H1 (cell line): Measurements from ENCODE around the gene SND1. TPM values are rescaled to one million over a fixed set of nuclear protein-coding genes. Genes with fewer than 3 reads are reported as not detected.

Experiments
- CTCF ChIA-PET: fragments of 300-600 bp; sonication (Branson Sonifier 250); formaldehyde crosslinking; loops from one replicate; lab custom pipeline; 2021; ENCODE audit not compliant: partially characterized antibody; lab: Charles Lee
- POLR2A ChIA-PET: fragments of 300-600 bp; sonication (Branson Sonifier 250); formaldehyde crosslinking; loops from one replicate; lab custom pipeline; 2021; ENCODE audit warnings: inconsistent platforms; ENCODE audit not compliant: partially characterized antibody; lab: Charles Lee
- DNase-seq, 2 experiments: peaks; one replicate each; pipeline versions ENCODE4 v3.0.0 to v3.0.0-alpha.2; 2010 to 2022; ENCODE audit warnings: low spot score in 2 of 2, low read depth in 1 of 2, mixed read lengths in 1 of 2
- FAIRE-seq: peaks from 2 replicates; lab custom pipeline; 2011; peaks lifted over from hg19 to GRCh38; lab: Jason Lieb, UNC
- H2AFZ ChIP-seq: 2 replicates; pipeline ENCODE4 v1.8.1; 2012; ENCODE audit warnings: low read length, inconsistent platforms
- H2AK5ac ChIP-seq: 2 replicates; pipeline ENCODE4 v1.6.1; 2013; ENCODE audit warnings: low read depth, low read length
- H2BK120ac ChIP-seq: replicated peaks from 2 replicates; pipeline ENCODE3; 2013; ENCODE audit warnings: low read depth, low read length, inconsistent platforms
- H2BK12ac ChIP-seq: 2 replicates; pipeline ENCODE4 v1.6.1; 2013; ENCODE audit warnings: low read depth, low read length
- H2BK15ac ChIP-seq: 2 replicates; pipeline ENCODE4 v1.6.1; 2013; ENCODE audit warnings: low read length
- H2BK20ac ChIP-seq: 2 replicates; pipeline ENCODE4 v1.6.1; 2013; ENCODE audit warnings: low read length
- H2BK5ac ChIP-seq: 2 replicates; pipeline ENCODE4 v1.6.1; 2013; ENCODE audit warnings: low read depth, low read length
- H3K14ac ChIP-seq: 2 replicates; pipeline ENCODE4 v1.6.1; 2013; ENCODE audit warnings: inconsistent platforms; ENCODE audit not compliant: insufficient read length
- H3K18ac ChIP-seq: 2 replicates; pipeline ENCODE4 v1.6.1; 2013; ENCODE audit warnings: low read length; ENCODE audit errors: extremely low read depth
- H3K23ac ChIP-seq: 2 replicates; pipeline ENCODE4 v1.6.1; 2013; ENCODE audit warnings: inconsistent platforms; ENCODE audit not compliant: insufficient read length
- H3K23me2 ChIP-seq: 2 replicates; pipeline ENCODE4 v1.6.1; 2013; ENCODE audit warnings: low read depth, low read length
- H3K27ac ChIP-seq: 2 replicates; pipeline ENCODE4 v1.6.1; 2011; ENCODE audit warnings: low read depth, low read length, inconsistent platforms
- H3K27me3 ChIP-seq, 4 experiments: replicated peaks in 1 of 4; 1 replicate in 1 of 4; 2 replicates in 3 of 4; pipeline versions ENCODE4 v1.6.1 to v1.8.1; 2011 to 2013; ENCODE audit warnings: low read length in 3 of 4, mild to moderate bottlenecking in 3 of 4, inconsistent platforms in 2 of 4, mixed read lengths in 2 of 4, moderate library complexity in 1 of 4; ENCODE audit not compliant: control insufficient read depth in 3 of 4, insufficient read depth in 3 of 4; ENCODE audit errors: extremely low read depth in 1 of 4
- H3K36me3 ChIP-seq, 4 experiments: 2 replicates each; pipeline versions ENCODE4 v1.6.1 to v1.8.1; 2011 to 2013; ENCODE audit warnings: mild to moderate bottlenecking in 4 of 4, low read length in 3 of 4, moderate library complexity in 2 of 4, control low read depth in 1 of 4, inconsistent platforms in 1 of 4; ENCODE audit not compliant: insufficient read depth in 4 of 4, control insufficient read depth in 2 of 4
- H3K4ac ChIP-seq: replicated peaks from 2 replicates; pipeline ENCODE3; 2013; ENCODE audit warnings: low read length, low read depth, mixed read lengths, inconsistent platforms; ENCODE audit not compliant: insufficient read length
- H3K4me1 ChIP-seq, 4 experiments: replicated peaks in 1 of 4; 1 replicate in 1 of 4; 2 replicates in 3 of 4; pipeline versions ENCODE4 v1.6.1 to v1.8.1; 2011 to 2013; ENCODE audit warnings: low read length in 3 of 4, inconsistent platforms in 2 of 4, mixed read lengths in 1 of 4; ENCODE audit not compliant: insufficient read depth in 4 of 4, control insufficient read depth in 3 of 4
- H3K4me2 ChIP-seq, 2 experiments: 2 replicates each; pipeline versions ENCODE4 v1.6.1 to v1.8.1; 2011 to 2013; ENCODE audit warnings: low read depth in 2 of 2, low read length in 2 of 2, control low read depth in 1 of 2, inconsistent platforms in 1 of 2, mild to moderate bottlenecking in 1 of 2; ENCODE audit not compliant: insufficient read depth in 1 of 2
- H3K4me3 ChIP-seq, 4 experiments: fragments of 200-600, 300-600 bp in 1 of 4; sonication (generic), shearing (Covaris generic), sonication (Bioruptor Twin) in 1 of 4; 2 replicates each; pipeline versions ENCODE4 v1.5.1 to v1.8.1; 2011 to 2016; ENCODE audit warnings: low read length in 4 of 4, low read depth in 3 of 4, control low read depth in 2 of 4, inconsistent platforms in 2 of 4, mild to moderate bottlenecking in 2 of 4, mixed read lengths in 1 of 4, moderate library complexity in 1 of 4; ENCODE audit not compliant: insufficient read depth in 2 of 4; ENCODE audit errors: extremely low read depth in 1 of 4
- H3K56ac ChIP-seq: replicated peaks from 2 replicates; pipeline ENCODE3; 2013; ENCODE audit warnings: low read depth, mild to moderate bottlenecking, mixed read lengths, low read length, inconsistent platforms; ENCODE audit not compliant: insufficient read length
- H3K79me1 ChIP-seq: 2 replicates; pipeline ENCODE4 v1.6.1; 2013; ENCODE audit warnings: low read depth, low read length, control low read depth
- H3K79me2 ChIP-seq, 2 experiments: 2 replicates each; pipeline versions ENCODE4 v1.6.1 to v1.8.1; 2012 to 2013; ENCODE audit warnings: low read length in 2 of 2, mild to moderate bottlenecking in 2 of 2, inconsistent platforms in 1 of 2; ENCODE audit not compliant: insufficient read depth in 2 of 2, control insufficient read depth in 1 of 2
- H3K9ac ChIP-seq, 4 experiments: replicated peaks in 1 of 4; 1 replicate in 1 of 4; 2 replicates in 3 of 4; pipeline versions ENCODE4 v1.6.1 to v1.8.1; 2011 to 2013; ENCODE audit warnings: low read depth in 3 of 4, low read length in 3 of 4, control low read depth in 2 of 4, mild to moderate bottlenecking in 2 of 4, moderate library complexity in 2 of 4, inconsistent platforms in 1 of 4; ENCODE audit errors: extremely low read depth in 1 of 4
- H3K9me3 ChIP-seq, 2 experiments: 2 replicates each; pipeline versions ENCODE4 v1.6.1 to v1.8.1; 2012 to 2013; ENCODE audit warnings: mild to moderate bottlenecking in 2 of 2, moderate library complexity in 2 of 2, control low read depth in 1 of 2, inconsistent platforms in 1 of 2, low read depth in 1 of 2, low read length in 1 of 2, mixed read lengths in 1 of 2; ENCODE audit not compliant: insufficient read depth in 2 of 2
- H4K20me1 ChIP-seq, 2 experiments: replicated peaks in 1 of 2; 2 replicates each; pipeline versions ENCODE3 to v1.8.1; 2011 to 2013; ENCODE audit warnings: inconsistent platforms in 2 of 2, low read length in 2 of 2, mild to moderate bottlenecking in 1 of 2; ENCODE audit not compliant: insufficient read depth in 2 of 2, control insufficient read depth in 1 of 2
- H4K5ac ChIP-seq: 2 replicates; pipeline ENCODE4 v1.6.1; 2013; ENCODE audit warnings: low read length, low read depth, mixed read lengths, inconsistent platforms; ENCODE audit not compliant: insufficient read length
- H4K8ac ChIP-seq: 2 replicates; pipeline ENCODE4 v1.8.0; 2013; ENCODE audit warnings: mild to moderate bottlenecking, moderate library complexity, low read length, inconsistent platforms; ENCODE audit not compliant: insufficient read depth; ENCODE audit errors: extremely low read depth
- H4K91ac ChIP-seq: replicated peaks from 2 replicates; pipeline ENCODE3; 2013; ENCODE audit warnings: low read length, mixed read lengths, inconsistent platforms; ENCODE audit not compliant: insufficient read length
- MAFK ChIP-seq: IDR thresholded peaks from 2 replicates; pipeline ENCODE4 v1.6.1; 2012; ENCODE audit warnings: low read depth, mild to moderate bottlenecking, improper control_type of control experiment, low read length
- SUZ12 ChIP-seq: fragments of 200-600 bp; sonication (generic); IDR thresholded peaks from 2 replicates; pipeline ENCODE4 v1.6.1; 2012; ENCODE audit warnings: mild to moderate bottlenecking, inconsistent platforms, low read length, moderate library complexity, mixed read lengths
- WGBS, 2 experiments: shearing (Covaris generic) in 1 of 2; methylation state at CpG; one replicate each; pipeline versions ENCODE4 v1.1.6 to v1.1.7; 2013 to 2015; ENCODE audit warnings: low lambda C conversion rate in 2 of 2, mixed read lengths in 2 of 2, inconsistent platforms in 1 of 2, low coverage in 1 of 2, missing lambda C conversion rate in 1 of 2; ENCODE audit not compliant: insufficient replicate concordance in 2 of 2, insufficient coverage in 1 of 2, insufficient read length in 1 of 2; ENCODE audit errors: extremely low coverage in 1 of 2, missing lambda C conversion rate in 1 of 2; 5-methylcytosine and 5-hydroxymethylcytosine counted together
- polyA plus RNA-seq, 7 experiments: library from polyadenylated mRNA; depleted of rRNA in 3 of 7; stranded (reverse) in 5 of 7; unstranded in 2 of 7; fragments of >200 nt in 5 of 7; fragments of 200-250 nt in 2 of 7; gene quantifications; 1 replicate in 5 of 7; 2 replicates in 1 of 7; 4 replicates in 1 of 7; pipeline versions ENCODE4 v1.2.1 to v1.2.3, GENCODE V29; 2011 to 2013; ENCODE audit warnings: missing spikeins in 2 of 7, mixed read lengths in 2 of 7
- total RNA-seq: library from RNA; stranded (reverse); fragmentation: NEBNext Ultra II Directional; extraction: Animal tissue kit (Norgen Biotek cat#: 25700); gene quantifications from 2 replicates; pipeline ENCODE4 v1.2.1, GENCODE V29; 2021
- TF ChIP-seq, protein P1 (sequence below): IDR thresholded peaks from 2 replicates; pipeline ENCODE4 v1.6.1; 2011; ENCODE audit warnings: low read length, improper control_type of control experiment
- TF ChIP-seq, protein P2 (sequence below): IDR thresholded peaks from 2 replicates; pipeline ENCODE4 v1.6.1; 2012; ENCODE audit warnings: low read length, inconsistent platforms

Gene SND1
- total and polyA plus RNA-seq, 2 of the 8 experiments (the other 6 are each of a cell fraction or from before 2014, with no cell fraction given) = 122 to 290 TPM

- Histone ChIP-seq H3K14ac (no peak overlapping the region), H3K4ac (no peak overlapping the region), H3K23me2 (no peaks in the 10 kb centered on the region), H3K4me3 (no peak overlapping the region), H3K27ac (no peak overlapping the region), H3K23ac (no peak overlapping the region), H3K27me3 (no peaks in the 10 kb centered on the region), H2BK120ac (no peak overlapping the region), H2BK20ac (no peak overlapping the region), H2BK12ac (no peak overlapping the region), H3K36me3 (peaks cover 0 to 32% (median 13%) of the 10 kb centered on the region in 4 experiments; a peak in 5 of 8 replicates), H3K9me3 (no peaks in the 10 kb centered on the region), H3K4me1 (no peaks in the 10 kb centered on the region), H2AK5ac (no peak overlapping the region), H4K8ac (no peak overlapping the region), H3K56ac (no peak overlapping the region), H3K79me1 (peaks cover 2% of the 10 kb centered on the region; the same call in 1 of the 2 replicates), H3K79me2 (peaks cover 6 to 55% of the 10 kb centered on the region in 2 experiments), H3K4me2 (no peak overlapping the region), H2BK15ac (no peak overlapping the region), H4K20me1 (peaks cover 4 to 10% of the 10 kb centered on the region in 2 experiments), H2AFZ (no peak overlapping the region), H3K9ac (no peak overlapping the region), H4K91ac (no peak overlapping the region), H4K5ac (no peak overlapping the region), H2BK5ac (no peak overlapping the region), H3K18ac (no peak overlapping the region)
- no peak for DNase-seq
- WGBS, 2 experiments = 91% methylated on average over 6 of the region's 6 CpGs; no CpG with 5 or more reads in 1 of the 2 experiments
- TF ChIP-seq MAFK (no peak), SUZ12 (no peak)
- TF ChIP-seq, protein P1, sequence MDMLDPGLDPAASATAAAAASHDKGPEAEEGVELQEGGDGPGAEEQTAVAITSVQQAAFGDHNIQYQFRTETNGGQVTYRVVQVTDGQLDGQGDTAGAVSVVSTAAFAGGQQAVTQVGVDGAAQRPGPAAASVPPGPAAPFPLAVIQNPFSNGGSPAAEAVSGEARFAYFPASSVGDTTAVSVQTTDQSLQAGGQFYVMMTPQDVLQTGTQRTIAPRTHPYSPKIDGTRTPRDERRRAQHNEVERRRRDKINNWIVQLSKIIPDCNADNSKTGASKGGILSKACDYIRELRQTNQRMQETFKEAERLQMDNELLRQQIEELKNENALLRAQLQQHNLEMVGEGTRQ = no peak
- TF ChIP-seq, protein P2, sequence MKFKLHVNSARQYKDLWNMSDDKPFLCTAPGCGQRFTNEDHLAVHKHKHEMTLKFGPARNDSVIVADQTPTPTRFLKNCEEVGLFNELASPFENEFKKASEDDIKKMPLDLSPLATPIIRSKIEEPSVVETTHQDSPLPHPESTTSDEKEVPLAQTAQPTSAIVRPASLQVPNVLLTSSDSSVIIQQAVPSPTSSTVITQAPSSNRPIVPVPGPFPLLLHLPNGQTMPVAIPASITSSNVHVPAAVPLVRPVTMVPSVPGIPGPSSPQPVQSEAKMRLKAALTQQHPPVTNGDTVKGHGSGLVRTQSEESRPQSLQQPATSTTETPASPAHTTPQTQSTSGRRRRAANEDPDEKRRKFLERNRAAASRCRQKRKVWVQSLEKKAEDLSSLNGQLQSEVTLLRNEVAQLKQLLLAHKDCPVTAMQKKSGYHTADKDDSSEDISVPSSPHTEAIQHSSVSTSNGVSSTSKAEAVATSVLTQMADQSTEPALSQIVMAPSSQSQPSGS = no peak
- POLR2A ChIA-PET = interaction anchor here (0.7 to 1.7 kb wide), 2 partner anchors 9 to 267 kb away, joined by 3 to 4 read pairs; no protein-coding TSS in a partner anchor
- no peak for FAIRE-seq
- CTCF ChIA-PET = interaction anchor here (0.8 to 4.1 kb wide), 7 partner anchors 9 to 129 kb away, joined by 3 to 32 read pairs (median 4); no protein-coding TSS in a partner anchor
Measured at GRCh38 chr7:127717502-127718339, 65.7 kb downstream of the SND1 start.
